ENCODE data around the gene STON2. TPM values are rescaled to one million over a fixed set of nuclear protein-coding genes. Genes with fewer than 3 reads are reported as not detected.

The STON2 gene
- total RNA-seq, 2 experiments from 2014 or later, result 0.58 TPM; not detected in 1

- Mint-ChIP-seq H3K27me3 (peaks cover 4% of the 10 kb centered on the region), H3K4me3 (no peak overlapping the region), H3K36me3 (ENCODE audit: low read depth) (no peaks in the 10 kb centered on the region), H3K9me3 (no peaks in the 10 kb centered on the region), H3K4me1 (ENCODE audit: low read depth) (peaks cover 10% of the 10 kb centered on the region), H3K27ac (no peak overlapping the region)
- intact Hi-C loops (cut with micrococcal nuclease), result no loop called here
- ATAC-seq (no peak), DNase-seq (no peak)
- POLR2A ChIA-PET, result no interaction called here
- CTCF ChIA-PET, result no interaction called here
- TF ChIP-seq, protein P1, sequence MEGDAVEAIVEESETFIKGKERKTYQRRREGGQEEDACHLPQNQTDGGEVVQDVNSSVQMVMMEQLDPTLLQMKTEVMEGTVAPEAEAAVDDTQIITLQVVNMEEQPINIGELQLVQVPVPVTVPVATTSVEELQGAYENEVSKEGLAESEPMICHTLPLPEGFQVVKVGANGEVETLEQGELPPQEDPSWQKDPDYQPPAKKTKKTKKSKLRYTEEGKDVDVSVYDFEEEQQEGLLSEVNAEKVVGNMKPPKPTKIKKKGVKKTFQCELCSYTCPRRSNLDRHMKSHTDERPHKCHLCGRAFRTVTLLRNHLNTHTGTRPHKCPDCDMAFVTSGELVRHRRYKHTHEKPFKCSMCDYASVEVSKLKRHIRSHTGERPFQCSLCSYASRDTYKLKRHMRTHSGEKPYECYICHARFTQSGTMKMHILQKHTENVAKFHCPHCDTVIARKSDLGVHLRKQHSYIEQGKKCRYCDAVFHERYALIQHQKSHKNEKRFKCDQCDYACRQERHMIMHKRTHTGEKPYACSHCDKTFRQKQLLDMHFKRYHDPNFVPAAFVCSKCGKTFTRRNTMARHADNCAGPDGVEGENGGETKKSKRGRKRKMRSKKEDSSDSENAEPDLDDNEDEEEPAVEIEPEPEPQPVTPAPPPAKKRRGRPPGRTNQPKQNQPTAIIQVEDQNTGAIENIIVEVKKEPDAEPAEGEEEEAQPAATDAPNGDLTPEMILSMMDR (IDR thresholded peaks at IDR 0.05), result no peak
These were observed 4.0 kb downstream of the STON2 start for GRCh38 chr14:81396113-81396512.

DNA sequence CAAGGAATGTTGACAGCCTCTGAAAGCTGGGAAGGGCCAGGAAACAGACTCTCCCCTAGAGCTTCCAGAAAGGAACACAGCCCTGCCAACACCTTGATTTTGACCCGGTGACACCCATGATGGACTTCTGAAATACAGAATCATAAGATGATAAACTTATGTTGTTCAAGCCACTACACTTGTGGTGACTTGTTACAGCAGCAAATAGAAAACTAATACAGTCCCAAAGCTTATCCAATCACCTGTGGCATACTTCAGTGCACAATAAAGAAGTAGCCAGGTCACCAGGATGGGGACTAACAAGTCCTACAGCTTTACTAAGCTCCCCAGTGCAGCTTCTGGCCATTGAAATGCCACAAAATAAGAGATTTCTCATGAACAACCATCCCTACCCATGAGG lies 5.4 kb downstream of the STON2 start:
- intact Hi-C loops (cut with micrococcal nuclease), result no loop called here
- Mint-ChIP-seq H3K4me1 (ENCODE audit: low read depth) (peaks cover under 1% of the 10 kb centered on the region), H3K27ac (no peak overlapping the region), H3K27me3 (peaks cover 1% of the 10 kb centered on the region), H3K9me3 (no peaks in the 10 kb centered on the region), H3K4me3 (no peak overlapping the region), H3K36me3 (ENCODE audit: low read depth) (no peaks in the 10 kb centered on the region)
- CTCF ChIA-PET, result no interaction called here
- ATAC-seq (no peak), DNase-seq (no peak)
- TF ChIP-seq, protein P1 (IDR thresholded peaks at IDR 0.05), result no peak
- POLR2A ChIA-PET, result no interaction called here

- DNase-seq, result no peak
These were observed 7.0 kb downstream of the STON2 start for GRCh38 chr14:81392976-81393643.

DNA sequence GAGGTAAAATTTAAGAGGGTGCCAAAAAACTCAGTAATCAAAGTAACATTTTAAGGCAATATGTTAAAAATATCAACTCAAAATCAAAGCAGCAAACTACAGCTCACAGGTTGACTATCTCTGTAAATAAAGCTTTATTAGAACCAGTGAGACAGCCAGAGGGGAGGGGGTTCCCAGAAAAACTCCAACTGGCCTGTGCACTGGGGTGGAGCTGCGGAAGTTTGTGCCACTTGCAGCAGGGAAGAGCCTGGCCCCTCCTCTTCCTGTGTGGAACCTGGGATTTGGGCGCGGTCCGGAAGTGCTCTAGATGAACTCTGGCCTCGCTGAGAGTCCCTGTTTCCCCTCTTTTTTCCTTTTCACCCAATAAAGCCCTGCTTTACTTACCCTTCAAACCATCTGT lies 8.1 kb downstream of the STON2 start:
- TF ChIP-seq, protein P1 (IDR thresholded peaks at IDR 0.05), result no peak
- CTCF ChIA-PET, result interaction anchor here (1.5 kb wide), 1 partner anchor 158 kb away, joined by 3 read pairs; no protein-coding TSS in a partner anchor
- Mint-ChIP-seq H3K4me3 (no peak overlapping the region), H3K36me3 (ENCODE audit: low read depth) (no peaks in the 10 kb centered on the region), H3K4me1 (ENCODE audit: low read depth) (no peaks in the 10 kb centered on the region), H3K27me3 (no peaks in the 10 kb centered on the region), H3K9me3 (no peaks in the 10 kb centered on the region), H3K27ac (no peak overlapping the region)
- intact Hi-C loops (cut with micrococcal nuclease), result no loop called here
- POLR2A ChIA-PET, result no interaction called here
- ATAC-seq (no peak), DNase-seq (no peak)

More at GRCh38 chr14:81392976-81393643, 7.0 kb downstream of the STON2 start:
- intact Hi-C loops (cut with micrococcal nuclease), result no loop called here
- no peaks in the 10 kb centered on the region for H3K4me1 Mint-ChIP-seq (ENCODE audit: low read depth)
- ChIA-PET CTCF (no interaction called here), POLR2A (no interaction called here)
- H3K27me3 Mint-ChIP-seq, result no peaks in the 10 kb centered on the region
- no peak overlapping the region for H3K4me3 Mint-ChIP-seq
- no peak overlapping the region for H3K27ac Mint-ChIP-seq
- TF ChIP-seq, protein P1 (IDR thresholded peaks at IDR 0.05), result no peak
- H3K9me3 Mint-ChIP-seq, result no peaks in the 10 kb centered on the region
- no peaks in the 10 kb centered on the region for H3K36me3 Mint-ChIP-seq (ENCODE audit: low read depth)
- ATAC-seq, result no peak

- H3K27me3 Mint-ChIP-seq, result peaks cover 1% of the 10 kb centered on the region
- ATAC-seq (no peak), DNase-seq (no peak)
- H3K4me3 Mint-ChIP-seq, result no peak overlapping the region
- no peak overlapping the region for H3K27ac Mint-ChIP-seq
- intact Hi-C loops (cut with micrococcal nuclease), result no loop called here
- no peaks in the 10 kb centered on the region for H3K9me3 Mint-ChIP-seq
- TF ChIP-seq, protein P1 (IDR thresholded peaks at IDR 0.05), result no peak
- ChIA-PET CTCF (no interaction called here), POLR2A (no interaction called here)
- no peaks in the 10 kb centered on the region for H3K4me1 Mint-ChIP-seq (ENCODE audit: low read depth)
- no peaks in the 10 kb centered on the region for H3K36me3 Mint-ChIP-seq (ENCODE audit: low read depth)
These were observed 9.4 kb downstream of the STON2 start for GRCh38 chr14:81390696-81391095.
